Activated T-cell treated with anti-CD3 and anti-CD28 coated beads for 48 hours (primary cell): Measurements from ENCODE around the gene JUNB.
A peak's percentile ranks its signal among the peaks of the same experiment; 100 is the strongest.

Experiments
- DNase-seq: peaks from one replicate; pipeline ENCODE4 v3.0.0-alpha.2; 2020; ENCODE audit warnings: low read depth

The JUNB gene

DNA sequence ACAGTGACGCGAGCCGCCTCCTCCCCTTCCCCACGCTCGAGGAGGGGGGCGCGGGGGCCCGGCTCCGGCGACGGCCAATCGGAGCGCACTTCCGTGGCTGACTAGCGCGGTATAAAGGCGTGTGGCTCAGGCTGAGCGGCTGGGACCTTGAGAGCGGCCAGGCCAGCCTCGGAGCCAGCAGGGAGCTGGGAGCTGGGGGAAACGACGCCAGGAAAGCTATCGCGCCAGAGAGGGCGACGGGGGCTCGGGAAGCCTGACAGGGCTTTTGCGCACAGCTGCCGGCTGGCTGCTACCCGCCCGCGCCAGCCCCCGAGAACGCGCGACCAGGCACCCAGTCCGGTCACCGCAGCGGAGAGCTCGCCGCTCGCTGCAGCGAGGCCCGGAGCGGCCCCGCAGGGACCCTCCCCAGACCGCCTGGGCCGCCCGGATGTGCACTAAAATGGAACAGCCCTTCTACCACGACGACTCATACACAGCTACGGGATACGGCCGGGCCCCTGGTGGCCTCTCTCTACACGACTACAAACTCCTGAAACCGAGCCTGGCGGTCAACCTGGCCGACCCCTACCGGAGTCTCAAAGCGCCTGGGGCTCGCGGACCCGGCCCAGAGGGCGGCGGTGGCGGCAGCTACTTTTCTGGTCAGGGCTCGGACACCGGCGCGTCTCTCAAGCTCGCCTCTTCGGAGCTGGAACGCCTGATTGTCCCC is at the start of gene JUNB:
Gene JUNB, plus strand, starts transcription at position 142 of the 706 bp plus-strand sequence. Its CDS starts 286 bp downstream, at position 428.
- peak; percentile 97 for DNase-seq

DNA sequence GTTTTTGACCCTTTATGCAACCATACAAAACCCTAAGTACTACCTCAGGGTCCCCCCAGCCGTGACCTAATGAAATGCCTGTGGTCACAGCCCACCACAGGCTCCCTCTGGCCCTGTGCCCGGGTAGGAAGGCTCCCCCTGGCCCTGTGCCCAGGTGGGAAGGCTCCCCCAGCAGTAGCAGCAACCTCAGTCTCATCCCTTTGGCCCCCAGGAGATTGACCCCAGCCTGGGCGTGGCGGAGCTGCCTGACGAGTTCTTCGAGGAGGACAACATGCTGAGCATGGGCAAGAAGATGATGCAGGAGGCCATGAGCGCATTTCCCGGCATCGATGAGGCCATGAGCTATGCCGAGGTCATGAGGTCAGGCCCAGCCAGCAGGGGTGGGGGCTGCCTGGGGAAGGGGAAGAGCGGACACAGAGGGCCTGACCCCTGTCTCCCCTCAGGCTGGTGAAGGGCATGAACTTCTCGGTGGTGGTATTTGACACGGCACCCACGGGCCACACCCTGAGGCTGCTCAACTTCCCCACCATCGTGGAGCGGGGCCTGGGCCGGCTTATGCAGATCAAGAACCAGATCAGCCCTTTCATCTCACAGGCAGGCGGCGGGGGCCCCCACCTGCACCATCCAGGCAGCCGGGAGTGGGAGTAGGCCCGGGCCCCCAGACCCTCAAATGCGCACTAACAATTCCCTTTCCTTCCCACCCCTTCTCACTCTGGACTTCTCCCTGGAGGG is 46.0 kb upstream of the JUNB start:
- DNase-seq, result no peak

DNA sequence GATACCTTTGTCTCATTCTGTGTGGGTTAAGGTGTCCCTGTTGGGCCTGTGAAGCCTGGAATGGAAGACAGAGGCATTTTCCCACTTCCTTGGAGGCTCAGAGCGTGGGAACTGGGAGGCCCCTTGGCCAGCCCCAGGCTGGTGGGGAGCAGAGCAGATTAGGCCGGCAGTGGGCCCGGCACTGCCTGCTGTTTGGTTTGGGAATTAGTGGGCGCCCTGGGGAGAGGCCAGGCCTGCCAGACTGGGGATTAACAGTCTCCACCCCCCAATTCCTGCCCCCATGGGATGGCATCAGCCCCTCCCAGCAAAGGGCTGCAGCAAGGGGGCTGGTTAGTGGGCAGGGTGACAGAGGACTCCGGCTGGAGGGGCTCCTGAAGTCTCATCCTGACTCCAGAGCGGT is 42.8 kb upstream of the JUNB start:
- no peak for DNase-seq

DNA sequence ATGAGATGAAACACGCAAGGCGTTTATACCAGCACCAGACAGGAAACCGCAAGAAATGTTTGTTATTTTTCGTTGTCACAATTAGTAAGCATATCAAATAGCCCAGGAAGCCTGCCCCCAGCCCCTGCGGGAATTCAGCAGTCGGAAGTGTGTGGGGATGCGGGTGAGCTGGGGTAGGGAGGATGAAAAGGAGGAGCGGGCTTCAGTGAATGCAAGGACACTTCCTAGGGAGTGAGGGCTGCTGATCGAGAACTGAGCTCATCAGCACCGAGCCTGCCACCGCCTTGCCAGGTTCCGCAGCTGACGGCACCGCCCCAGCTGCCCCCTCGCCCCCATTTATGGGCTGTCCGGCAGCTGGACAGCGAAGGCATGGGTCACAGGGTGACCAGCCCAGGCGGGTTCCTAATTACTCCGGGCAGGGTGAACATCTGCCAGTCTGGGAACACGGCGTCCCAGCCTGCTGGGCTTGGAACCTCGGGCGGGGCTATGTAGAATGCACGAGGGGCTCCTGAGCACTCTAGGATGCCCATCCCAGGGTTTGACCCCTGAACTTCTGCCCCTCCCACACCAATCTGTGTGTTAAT is 41.3 kb upstream of the JUNB start:
- DNase-seq, result no peak

DNA sequence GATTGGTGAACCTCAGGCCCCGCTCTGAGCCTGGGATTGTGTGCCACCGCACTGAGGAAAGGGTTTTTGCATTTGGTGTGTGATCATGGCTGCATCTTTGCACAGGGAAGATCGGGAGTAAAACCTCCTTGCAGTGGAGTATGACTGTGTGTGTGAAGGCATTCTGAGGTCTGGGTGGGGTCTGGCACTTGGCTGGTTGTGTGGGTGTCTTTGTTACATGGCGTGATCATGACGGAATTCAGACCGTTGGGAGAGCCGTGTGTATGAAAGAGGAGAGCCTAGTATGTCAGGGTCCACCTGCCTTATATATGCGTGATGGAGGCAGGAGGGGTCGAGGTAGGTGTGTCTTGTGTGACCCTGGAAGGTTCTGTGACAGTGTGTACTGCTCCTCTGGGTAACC is 40.4 kb upstream of the JUNB start:
- no peak for DNase-seq

DNA sequence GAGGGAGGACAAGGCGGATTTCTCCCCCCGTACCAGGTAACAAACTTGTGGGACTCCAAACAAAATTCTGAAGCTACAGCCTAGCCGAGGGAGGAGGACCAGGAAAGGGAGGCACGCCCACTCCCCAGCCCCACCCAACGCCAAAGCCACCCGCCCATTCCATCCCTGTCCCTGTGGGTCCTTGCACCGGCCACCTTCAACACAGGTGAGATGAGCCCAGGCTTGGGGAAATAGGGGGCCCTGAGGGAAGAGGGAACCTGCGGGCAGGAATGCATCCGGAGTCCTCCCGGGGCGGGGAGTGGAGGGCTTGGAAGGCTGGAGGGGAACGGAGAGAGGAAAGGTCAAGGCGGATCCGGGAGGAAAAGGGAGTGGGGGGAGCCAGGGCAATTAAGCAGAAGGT is 39.7 kb upstream of the JUNB start, which contains the start of gene BEST2:
Gene BEST2, plus strand, starts transcription at position 157 of the 400 bp plus-strand sequence. CDS start 802 bp downstream, outside the sequence.
- no peak for DNase-seq

DNA sequence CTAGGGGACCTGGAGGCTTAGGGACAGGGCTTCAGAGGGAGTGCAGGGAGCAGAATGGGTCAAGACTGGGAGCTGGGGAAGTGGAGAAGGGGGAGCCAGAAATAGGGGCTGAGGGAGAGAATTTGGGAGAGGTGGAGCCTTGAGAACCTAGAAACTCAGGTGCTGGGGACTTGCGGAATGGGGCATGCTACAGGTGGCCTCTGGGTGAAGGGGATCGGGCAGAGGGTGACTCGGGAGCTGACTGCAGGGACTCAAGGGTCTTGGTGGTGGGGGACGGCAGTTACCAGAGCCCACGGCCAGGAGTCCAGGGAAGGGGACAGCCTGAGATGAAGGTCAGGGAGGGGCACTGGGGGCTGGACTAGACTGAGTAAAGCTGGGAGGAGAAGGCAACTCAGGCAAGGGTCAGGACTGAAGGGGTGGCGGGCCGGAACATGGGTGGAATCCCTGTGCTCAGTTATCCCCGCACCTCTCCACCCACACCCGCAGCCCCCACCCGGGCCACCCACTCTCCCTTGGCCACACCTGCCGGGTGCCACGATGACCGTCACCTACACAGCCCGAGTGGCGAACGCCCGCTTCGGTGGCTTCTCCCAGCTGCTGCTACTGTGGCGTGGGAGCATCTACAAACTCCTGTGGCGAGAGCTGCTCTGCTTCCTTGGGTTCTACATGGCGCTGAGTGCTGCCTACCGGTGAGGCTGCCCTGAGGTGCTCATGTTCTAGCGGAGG is 39.1 kb upstream of the JUNB start:
- no peak for DNase-seq

DNA sequence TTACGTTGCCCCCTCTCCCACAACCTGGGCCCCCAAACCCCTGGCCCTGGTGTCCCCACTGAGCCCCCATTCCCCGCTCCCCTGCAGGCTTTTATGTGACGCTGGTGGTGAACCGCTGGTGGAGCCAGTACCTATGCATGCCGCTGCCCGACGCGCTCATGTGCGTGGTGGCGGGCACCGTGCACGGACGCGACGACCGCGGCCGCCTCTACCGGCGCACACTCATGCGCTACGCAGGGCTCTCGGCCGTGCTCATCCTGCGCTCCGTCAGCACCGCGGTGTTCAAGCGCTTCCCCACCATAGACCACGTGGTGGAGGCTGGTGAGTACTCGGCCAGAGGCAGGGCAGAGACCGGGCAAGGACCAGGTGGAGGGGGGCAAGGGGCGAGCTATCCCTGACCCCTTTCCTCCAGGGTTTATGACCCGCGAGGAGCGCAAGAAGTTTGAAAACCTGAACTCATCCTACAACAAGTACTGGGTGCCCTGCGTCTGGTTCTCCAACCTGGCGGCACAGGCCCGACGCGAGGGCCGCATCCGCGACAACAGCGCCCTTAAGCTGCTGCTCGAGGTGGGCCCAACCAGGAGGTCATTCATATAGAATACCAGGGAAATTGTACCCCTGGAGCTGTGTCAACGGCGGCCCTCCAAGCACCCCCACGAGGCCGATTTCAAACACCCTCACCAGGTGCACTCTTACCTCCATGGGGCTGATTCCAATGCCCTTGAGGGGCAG is 36.7 kb upstream of the JUNB start:
- DNase-seq, result no peak

DNA sequence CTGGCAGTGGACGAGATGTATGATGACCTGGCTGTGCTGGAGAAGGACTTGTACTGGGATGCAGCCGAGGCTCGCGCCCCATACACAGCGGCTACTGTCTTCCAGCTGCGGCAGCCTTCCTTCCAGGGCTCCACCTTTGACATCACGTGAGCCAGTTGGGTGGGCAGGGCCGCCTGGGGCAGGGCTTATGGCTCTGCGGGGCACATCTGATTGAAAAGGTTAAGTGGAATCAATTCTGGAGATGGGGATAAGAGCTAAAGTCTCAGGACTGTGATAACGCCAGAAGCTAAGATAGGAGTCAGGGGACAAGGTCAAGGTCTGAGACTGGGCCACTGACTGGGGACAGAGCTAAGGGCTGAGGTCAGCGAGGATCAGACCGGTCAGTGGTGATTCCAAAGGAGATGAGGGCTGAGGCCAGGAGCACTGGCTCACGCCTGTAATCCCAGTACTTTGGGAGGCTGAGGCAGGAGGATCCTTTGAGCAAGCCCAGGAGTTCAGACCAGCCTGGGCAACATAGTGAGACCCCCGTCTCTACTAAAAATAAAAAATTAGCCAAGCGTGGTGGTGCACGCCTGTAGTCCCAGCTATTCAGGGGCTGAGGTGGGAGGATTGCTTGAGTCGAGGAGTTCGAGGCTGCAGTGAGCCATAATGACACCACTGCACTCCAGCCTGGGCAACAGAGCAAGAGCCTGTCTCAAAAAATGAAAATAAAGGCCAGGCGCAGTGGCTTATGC is 35.0 kb upstream of the JUNB start:
- DNase-seq, result no peak

DNA sequence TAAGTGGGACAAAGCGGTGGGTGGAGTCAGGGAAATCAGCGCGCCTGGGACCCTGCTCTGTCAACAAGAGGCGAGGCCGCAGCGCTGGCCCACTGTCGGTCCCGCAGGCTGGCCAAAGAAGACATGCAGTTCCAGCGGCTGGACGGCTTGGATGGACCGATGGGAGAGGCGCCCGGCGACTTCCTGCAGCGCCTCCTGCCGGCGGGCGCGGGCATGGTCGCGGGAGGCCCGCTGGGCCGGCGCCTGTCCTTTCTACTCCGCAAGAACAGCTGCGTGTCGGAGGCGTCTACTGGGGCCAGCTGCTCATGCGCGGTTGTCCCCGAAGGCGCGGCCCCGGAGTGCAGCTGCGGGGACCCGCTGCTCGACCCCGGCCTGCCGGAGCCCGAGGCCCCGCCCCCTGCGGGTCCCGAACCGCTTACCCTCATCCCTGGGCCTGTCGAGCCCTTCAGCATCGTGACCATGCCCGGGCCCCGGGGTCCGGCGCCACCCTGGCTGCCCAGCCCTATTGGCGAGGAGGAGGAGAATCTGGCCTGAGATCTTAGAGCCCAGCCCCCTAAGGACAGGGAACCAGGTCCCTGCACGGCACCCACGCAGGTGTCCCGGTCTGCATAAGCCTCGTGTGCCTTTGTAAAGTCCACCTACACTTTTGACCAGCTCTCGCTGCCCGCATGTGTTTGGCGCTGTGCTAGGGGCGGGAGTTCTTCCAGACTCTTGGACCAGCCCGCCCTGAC is 33.6 kb upstream of the JUNB start:
- DNase-seq, result peak; percentile 74

DNA sequence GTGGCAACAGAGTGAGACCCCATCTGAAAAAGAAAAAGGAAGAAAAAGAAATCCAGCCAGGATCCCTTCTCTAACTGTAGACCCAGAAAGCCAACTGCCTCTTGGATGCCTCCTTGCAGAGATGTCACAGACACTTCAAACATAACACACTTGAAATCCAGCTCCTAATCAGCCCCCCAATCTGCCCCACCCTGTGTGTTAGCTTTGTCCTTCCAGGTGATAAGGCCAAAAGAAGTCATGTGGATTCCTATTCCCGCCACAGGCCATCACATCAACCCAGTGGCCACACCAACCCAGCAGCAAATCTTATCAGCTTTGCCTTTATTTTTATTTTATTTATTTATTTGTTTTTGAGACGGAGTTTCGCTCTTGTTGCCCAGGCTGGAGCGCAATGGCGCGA is 31.6 kb upstream of the JUNB start:
- no peak for DNase-seq

DNA sequence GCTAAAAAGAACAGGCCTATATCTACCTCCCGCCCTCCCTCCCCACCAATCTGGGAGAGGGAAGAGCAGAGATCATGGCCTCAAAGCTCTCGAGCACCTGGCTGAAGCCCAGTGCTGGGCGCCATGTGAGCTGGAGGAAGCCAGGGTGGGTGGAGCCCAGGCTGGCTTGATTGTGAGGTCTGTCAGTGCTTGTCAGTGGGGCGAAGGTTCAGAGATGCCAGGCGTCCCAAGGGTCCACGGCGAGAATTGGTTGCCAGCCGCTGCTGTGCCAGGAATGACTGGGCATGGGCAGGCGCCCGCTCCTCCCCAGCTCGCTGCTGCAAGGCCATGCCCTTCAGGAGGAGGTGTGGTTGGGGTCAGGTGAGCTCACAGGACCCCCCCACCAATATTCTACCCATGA is 28.2 kb upstream of the JUNB start:
- no peak for DNase-seq

DNA sequence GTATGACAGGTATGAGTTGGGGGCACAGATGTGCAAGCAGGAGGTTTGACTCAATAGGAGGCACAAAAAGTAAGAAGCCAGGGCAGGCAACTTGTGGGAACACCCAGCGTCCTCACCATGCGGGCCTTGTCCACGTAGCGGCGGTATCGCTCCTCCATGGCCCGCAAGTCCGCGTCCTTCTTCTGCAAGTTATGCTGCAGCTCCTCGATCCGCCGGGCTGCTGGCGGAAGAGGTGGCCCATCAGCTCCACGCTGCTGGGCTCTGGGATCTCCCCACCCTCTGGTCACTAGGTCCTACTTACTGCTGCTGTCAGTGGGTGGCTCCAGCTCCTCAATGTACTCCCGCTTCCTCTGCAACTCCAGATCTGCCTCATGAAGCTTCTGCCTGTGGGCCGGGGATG is 26.6 kb upstream of the JUNB start:
- DNase-seq, result no peak

DNA sequence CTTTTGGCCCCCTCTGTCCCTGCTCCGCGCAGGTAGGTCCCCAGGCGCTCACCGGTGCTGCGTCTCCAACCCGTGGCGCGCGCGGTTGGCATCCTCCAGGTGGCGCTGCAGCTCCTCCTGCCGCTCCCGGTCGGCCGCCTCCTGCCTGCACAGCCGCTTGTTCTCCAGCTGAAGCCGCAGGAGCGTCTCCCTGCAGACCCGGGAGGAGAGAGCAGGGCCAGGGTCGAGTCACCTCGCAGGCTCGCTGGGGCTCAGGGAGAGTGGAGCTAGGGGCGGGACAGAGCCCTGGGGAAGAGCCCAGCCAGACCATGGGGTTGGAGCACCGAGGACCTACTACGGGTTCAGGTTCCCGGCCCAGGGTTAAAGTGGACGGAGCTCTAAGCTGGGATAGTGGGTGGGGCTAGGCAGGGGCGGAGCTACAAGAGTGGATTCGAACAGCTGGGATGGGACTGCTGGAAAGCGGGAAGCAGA is 25.2 kb upstream of the JUNB start:
- DNase-seq, result peak; percentile 68

DNA sequence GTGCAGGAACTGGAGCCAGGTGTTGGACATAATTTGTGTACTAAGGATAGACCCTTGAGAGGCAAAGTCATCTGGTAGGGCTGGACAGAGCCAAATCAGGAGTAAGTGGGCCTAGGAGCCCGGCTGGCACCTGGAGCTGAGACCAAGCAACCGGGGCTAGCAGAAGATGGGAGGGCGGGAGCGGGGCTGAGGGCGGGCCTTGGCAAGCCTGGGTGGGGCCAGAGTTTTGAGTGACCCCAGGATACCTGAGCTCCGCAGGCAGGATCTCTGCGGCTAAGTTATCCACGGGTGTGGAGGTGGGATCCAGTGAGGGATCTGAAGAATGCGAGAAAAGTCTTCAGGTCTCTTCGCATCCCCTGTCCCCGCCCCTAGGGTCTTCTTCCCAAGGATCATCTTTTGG is 24.1 kb upstream of the JUNB start:
- DNase-seq, result no peak

DNA sequence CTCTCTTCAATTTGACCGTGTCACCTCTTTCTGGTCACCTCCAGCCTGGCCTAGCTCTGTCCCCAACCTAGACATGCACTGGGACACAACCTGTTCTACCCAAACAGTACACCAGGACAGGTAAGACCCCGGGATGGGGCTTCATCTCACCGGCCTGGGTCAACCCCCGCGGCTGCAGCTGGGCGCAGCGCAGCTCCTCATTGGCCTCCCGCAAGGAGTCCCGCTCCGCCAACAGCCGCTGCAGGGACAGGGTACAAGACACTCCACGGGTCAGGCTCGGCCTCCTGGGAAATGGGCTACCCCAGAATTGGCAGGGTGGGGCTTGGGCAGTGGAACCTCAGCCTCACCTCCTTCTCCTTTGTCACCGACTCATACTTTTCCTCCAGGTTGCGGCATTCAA is 23.6 kb upstream of the JUNB start:
- no peak for DNase-seq

DNA sequence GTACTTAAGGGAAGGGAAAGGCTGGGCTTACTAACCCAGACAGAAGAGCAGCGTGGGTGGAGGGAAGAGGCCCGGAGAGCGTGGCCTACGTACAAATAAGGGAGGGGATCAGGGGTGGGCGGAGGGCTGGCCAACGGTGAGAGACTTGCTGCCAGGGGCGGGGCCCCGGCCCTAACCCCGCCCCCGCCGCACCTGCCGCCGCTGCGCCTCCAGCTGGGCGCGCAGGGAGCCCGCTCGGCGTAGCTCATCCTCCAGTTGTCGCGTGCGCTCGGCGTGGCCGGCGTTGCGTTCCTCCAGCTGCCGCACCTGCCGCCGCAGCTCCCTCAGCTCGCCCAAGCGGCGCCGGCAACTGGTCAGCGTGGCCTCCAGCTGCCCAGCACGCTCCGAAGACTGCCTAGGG is 21.6 kb upstream of the JUNB start:
- DNase-seq, result peak; percentile 55

DNA sequence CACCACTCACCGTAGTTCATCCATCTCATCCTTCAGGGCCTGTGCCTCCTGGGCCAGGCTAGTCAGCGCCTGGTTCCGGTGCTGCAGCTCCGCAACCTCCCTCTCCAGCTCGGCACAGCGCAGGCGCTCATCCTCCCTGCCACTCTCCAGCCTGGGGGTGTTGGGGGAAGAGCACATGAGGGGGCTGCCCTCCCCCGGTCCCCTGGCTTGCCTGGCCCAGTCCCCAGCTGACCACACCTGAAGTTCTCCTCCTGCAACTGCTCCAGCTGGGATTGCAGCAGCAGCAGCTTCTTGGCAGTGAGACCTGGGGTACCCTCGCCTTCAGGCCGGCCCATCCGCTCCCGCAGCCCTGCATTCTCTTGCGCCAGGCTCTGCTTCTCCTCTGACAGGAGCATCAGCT is 20.4 kb upstream of the JUNB start:
- no peak for DNase-seq

DNA sequence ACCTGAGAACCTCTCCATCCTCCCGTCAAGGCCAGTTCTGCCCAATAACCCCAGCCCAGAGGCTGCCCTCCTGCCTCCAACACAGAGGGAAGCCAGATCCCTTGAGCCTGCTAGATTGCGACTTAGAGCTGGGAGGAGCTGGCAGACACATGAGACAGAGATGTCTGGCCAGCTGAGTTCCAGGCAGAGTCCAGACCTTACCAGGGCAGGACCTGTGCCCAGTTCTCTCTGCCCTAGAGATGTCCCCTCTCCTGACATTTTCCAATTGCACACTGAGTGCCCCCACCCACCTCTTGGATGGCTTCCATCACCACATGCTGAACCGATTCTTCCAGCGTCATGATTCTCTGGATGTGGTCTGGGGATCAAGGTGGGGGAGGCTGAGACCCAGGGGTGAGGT is 19.0 kb upstream of the JUNB start:
- DNase-seq, result no peak

DNA sequence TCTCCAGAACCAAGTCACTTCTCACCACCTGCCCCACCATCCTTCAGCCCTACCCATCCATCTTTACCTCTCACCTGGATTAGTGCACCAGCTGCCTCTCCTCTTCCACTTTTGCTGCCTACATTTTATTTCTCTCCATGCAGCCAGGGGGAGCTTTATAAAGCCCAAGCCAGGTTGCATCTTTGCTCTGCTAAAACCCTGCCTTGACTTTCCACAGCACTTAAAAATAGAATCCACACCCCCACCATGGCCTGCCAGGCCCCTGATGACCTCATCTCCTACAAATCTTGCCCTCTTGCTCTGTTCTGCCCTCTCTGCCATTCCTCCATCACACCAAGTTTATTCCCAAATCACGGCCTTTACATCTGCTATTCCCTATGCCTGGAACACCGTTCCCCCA is 17.7 kb upstream of the JUNB start:
- DNase-seq, result no peak
